Endothelial cell of umbilical vein (primary cell): ENCODE data around the gene SH3D19. TPM values are rescaled to one million over a fixed set of nuclear protein-coding genes. Genes with fewer than 3 reads are reported as not detected.
"Not testable (repeated sequence)": the region's sequence is repeated elsewhere in the genome, so short reads cannot be mapped to it uniquely, and the experiment has no call there.

Experiments
- BruUV-seq: library from RNA; stranded (reverse); fragments of 400-500 nt; replicated peaks from 2 replicates; lab custom pipeline; 2021; lab: Mats Ljungman, UMichigan
- CTCF ChIA-PET: fragments of 300-600, 350-600 bp; sonication (Branson Sonifier 250); formaldehyde crosslinking; loops from one replicate; lab custom pipeline; 2021; ENCODE audit warnings: antibody characterized with exemption, inconsistent platforms; lab: Charles Lee
- POLR2A ChIA-PET: fragments of 300-600, 350-600 bp; sonication (Branson Sonifier 250); formaldehyde crosslinking; loops from one replicate; lab custom pipeline; 2021; ENCODE audit warnings: antibody characterized with exemption, inconsistent platforms; lab: Charles Lee
- DNase-seq: peaks from one replicate; pipeline ENCODE4 v3.0.0-alpha.2; 2011; ENCODE audit warnings: low read depth, low spot score
- FAIRE-seq: peaks from 2 replicates; lab custom pipeline; 2011; peaks lifted over from hg19 to GRCh38; lab: Jason Lieb, UNC
- H2AFZ ChIP-seq: 2 replicates; pipeline ENCODE4 v1.6.0; 2012; ENCODE audit warnings: low read depth, low read length, control low read depth, inconsistent platforms
- H3K27ac ChIP-seq: 2 replicates; pipeline ENCODE4 v1.5.1; 2011; ENCODE audit warnings: low read depth, mild to moderate bottlenecking, control low read depth, low read length, moderate library complexity; ENCODE audit not compliant: insufficient read depth
- H3K27me3 ChIP-seq, 2 experiments: 2 replicates each; pipeline versions ENCODE4 v1.6.0 to v1.6.1; 2011; ENCODE audit warnings: low read length in 2 of 2, mixed read lengths in 1 of 2; ENCODE audit not compliant: control insufficient read depth in 2 of 2, insufficient read depth in 2 of 2
- H3K36me3 ChIP-seq, 2 experiments: 2 replicates in 1 of 2; 3 replicates in 1 of 2; pipeline ENCODE4 v1.5.1; 2011; ENCODE audit warnings: low read length in 2 of 2, mild to moderate bottlenecking in 1 of 2, moderate library complexity in 1 of 2; ENCODE audit not compliant: control insufficient read depth in 2 of 2, insufficient read depth in 2 of 2; ENCODE audit errors: extremely low read depth in 1 of 2
- H3K4me1 ChIP-seq: 3 replicates; pipeline ENCODE4 v1.5.1; 2011; ENCODE audit warnings: mild to moderate bottlenecking, low read length; ENCODE audit not compliant: control insufficient read depth, insufficient read depth; ENCODE audit errors: extremely low read depth
- H3K4me2 ChIP-seq: 2 replicates; pipeline ENCODE4 v1.6.1; 2011; ENCODE audit warnings: low read length, control low read depth, mixed read lengths; ENCODE audit not compliant: insufficient read depth
- H3K4me3 ChIP-seq, 3 experiments: fragments of 200-600 bp in 1 of 3; sonication (generic), shearing (Covaris generic) in 1 of 3; replicated peaks in 1 of 3; 2 replicates each; pipeline ENCODE4 v1.5.1; 2011 to 2016; ENCODE audit warnings: control low read depth in 3 of 3, low read length in 3 of 3, mild to moderate bottlenecking in 2 of 3, inconsistent platforms in 1 of 3, low read depth in 1 of 3, moderate library complexity in 1 of 3; ENCODE audit not compliant: insufficient read depth in 1 of 3
- H3K79me2 ChIP-seq: 2 replicates; pipeline ENCODE4 v1.6.0; 2012; ENCODE audit warnings: low read length, inconsistent platforms; ENCODE audit not compliant: control insufficient read depth, insufficient read depth
- H3K9ac ChIP-seq: replicated peaks from 2 replicates; pipeline ENCODE3; 2011; ENCODE audit warnings: low read length, control low read depth; ENCODE audit not compliant: insufficient read depth; ENCODE audit errors: extremely low read depth
- H3K9me1 ChIP-seq: replicated peaks from 3 replicates; pipeline ENCODE4 v1.6.0; 2011; ENCODE audit warnings: mild to moderate bottlenecking, low read length; ENCODE audit not compliant: control insufficient read depth, insufficient read depth; ENCODE audit errors: extremely low read depth
- H3K9me3 ChIP-seq: replicated peaks from 2 replicates; pipeline ENCODE4 v1.5.1; 2012; ENCODE audit warnings: low read length, inconsistent platforms; ENCODE audit not compliant: control insufficient read depth, insufficient read depth
- H4K20me1 ChIP-seq: replicated peaks from 2 replicates; pipeline ENCODE3; 2011; ENCODE audit warnings: mild to moderate bottlenecking, low read length; ENCODE audit not compliant: control insufficient read depth, insufficient read depth; ENCODE audit errors: extremely low read depth
- EZH2 ChIP-seq: IDR thresholded peaks from 2 replicates; pipeline ENCODE4 v1.6.1; 2012; ENCODE audit warnings: borderline replicate concordance, low read depth, mild to moderate bottlenecking, moderate library complexity, low read length, inconsistent platforms; ENCODE audit not compliant: severe bottlenecking
- JUN ChIP-seq: IDR thresholded peaks from 2 replicates; pipeline ENCODE4 v1.6.1; 2011; ENCODE audit warnings: borderline replicate concordance, low read depth; ENCODE audit not compliant: insufficient read length, insufficient read depth
- MAX ChIP-seq: IDR thresholded peaks from 2 replicates; pipeline ENCODE4 v1.6.1; 2011; ENCODE audit not compliant: insufficient read depth, insufficient read length
- MYC ChIP-seq: IDR thresholded peaks from one replicate; pipeline ENCODE4 v1.6.1; 2011; ENCODE audit warnings: mild to moderate bottlenecking, low read depth, low read length
- dilution Hi-C: fragments of 300-500 bp; cut with MboI; formaldehyde crosslinking; loops from one replicate; pipeline ENCODE4 v1.15.0; 2019; ENCODE audit warnings: low sequenced_read_pairs; ENCODE audit not compliant: extremely low pct_ligation_motif_present
- intact Hi-C: fragments of 100-400 bp; cut with micrococcal nuclease; formaldehyde crosslinking; loops from one replicate; pipeline ENCODE4 v1.10.0; 2022
- polyA plus RNA-seq, 4 experiments: library from polyadenylated mRNA; depleted of rRNA in 3 of 4; stranded (reverse) in 3 of 4; unstranded in 1 of 4; fragments of >200 nt; gene quantifications; 2 replicates each; pipeline versions ENCODE4 v1.2.1 to v1.2.3, GENCODE V29; 2011 to 2012; ENCODE audit warnings: missing spikeins in 1 of 4
- total RNA-seq: library from RNA; stranded (reverse); gene quantifications from 2 replicates; pipeline ENCODE4 v1.2.3, GENCODE V29; 2021

The SH3D19 gene
- total and polyA plus RNA-seq, 2 donors (not counting 3 experiments of a cell fraction or from before 2014, with no cell fraction given) = 37.5 to 92.8 TPM

- H3K9me1 ChIP-seq, POLR2A ChIA-PET, dilution Hi-C loops, BruUV-seq, DNase-seq, H3K4me2 ChIP-seq, H3K36me3 ChIP-seq, H3K27me3 ChIP-seq, H3K79me2 ChIP-seq, CTCF ChIA-PET, FAIRE-seq, H3K9me3 ChIP-seq, intact Hi-C loops, H2AFZ ChIP-seq, H4K20me1 ChIP-seq, H3K27ac ChIP-seq, H3K4me3 ChIP-seq, H3K9ac ChIP-seq: not testable (repeated sequence)
- peaks cover 13% of the 10 kb centered on the region for H3K4me1 ChIP-seq
Observed at GRCh38 chr4:151255226-151255625, 70.2 kb downstream of the SH3D19 start.

- Histone ChIP-seq H3K36me3 (no peaks in the 10 kb centered on the region), H3K27me3 (no peaks in the 10 kb centered on the region), H3K79me2 (peaks cover 1% of the 10 kb centered on the region), H3K4me3 (no peak overlapping the region), H3K27ac (no peak overlapping the region), H4K20me1 (no peaks in the 10 kb centered on the region), H3K4me2 (peak overlapping the region; percentile 4), H3K4me1 (peaks cover 13% of the 10 kb centered on the region), H3K9me3 (no peaks in the 10 kb centered on the region), H3K9ac (no peak overlapping the region), H2AFZ (no peak overlapping the region), H3K9me1 (no peaks in the 10 kb centered on the region)
- BruUV-seq = no TSS peak
- intact Hi-C loops = no loop called here
- POLR2A ChIA-PET = no interaction called here
- DNase-seq = peak; percentile 43
- peak; percentile 33 for FAIRE-seq
- dilution Hi-C loops = no loop called here
- TF ChIP-seq MYC (no peak), EZH2 (no peak), MAX (no peak), JUN (no peak)
- CTCF ChIA-PET = interaction anchor here (1.0 kb wide), 1 partner anchor 26 kb away, joined by 3 read pairs; no protein-coding TSS in a partner anchor
Observed at GRCh38 chr4:151251603-151252304, 73.7 kb downstream of the SH3D19 start.
